Spleen (tissue), 11 donors: ENCODE data around the gene DUSP2. TPM values are rescaled to one million over a fixed set of nuclear protein-coding genes. Genes with fewer than 3 reads are reported as not detected.

Experiments used
- DNase-seq: peaks from one replicate; pipeline ENCODE4 v3.0.0-alpha.2; 2020
- H3K27ac ChIP-seq, 8 donors: fragments of 200-600 bp; sonication (generic) in 7 of 8; 1 replicate in 4 of 8; 2 replicates in 4 of 8; pipeline versions ENCODE4 v1.5.0 to v1.8.0; 2016 to 2021; ENCODE audit warnings: inconsistent platforms in 4 of 8, mild to moderate bottlenecking in 4 of 8, moderate library complexity in 1 of 8
- H3K27me3 ChIP-seq, 7 donors: fragments of 200-600 bp; sonication (generic) in 6 of 7; replicated peaks in 1 of 7; 1 replicate in 4 of 7; 2 replicates in 3 of 7; pipeline versions ENCODE4 v1.5.0 to v1.8.0; 2016 to 2021; ENCODE audit warnings: inconsistent platforms in 3 of 7, mild to moderate bottlenecking in 1 of 7
- H3K36me3 ChIP-seq, 6 donors: fragments of 200-600 bp; sonication (generic) in 5 of 6; 1 replicate in 4 of 6; 2 replicates in 2 of 6; pipeline versions ENCODE4 v1.5.0 to v1.8.0; 2016 to 2021; ENCODE audit warnings: inconsistent platforms in 2 of 6
- H3K4me1 ChIP-seq, 6 donors: fragments of 200-600 bp; sonication (generic) in 5 of 6; 1 replicate in 3 of 6; 2 replicates in 3 of 6; pipeline versions ENCODE4 v1.5.0 to v1.8.0; 2016 to 2021; ENCODE audit warnings: inconsistent platforms in 3 of 6
- H3K4me3 ChIP-seq, 8 donors: fragments of 200-600 bp; sonication (generic) in 7 of 8; 1 replicate in 4 of 8; 2 replicates in 4 of 8; pipeline versions ENCODE4 v1.5.0 to v1.8.0; 2016 to 2021; ENCODE audit warnings: inconsistent platforms in 4 of 8, mild to moderate bottlenecking in 4 of 8, moderate library complexity in 2 of 8
- H3K9me3 ChIP-seq, 8 donors: fragments of 200-600 bp; sonication (generic) in 7 of 8; 1 replicate in 4 of 8; 2 replicates in 4 of 8; pipeline versions ENCODE4 v1.5.0 to v1.8.0; 2016 to 2021; ENCODE audit warnings: inconsistent platforms in 4 of 8
- POLR2A ChIP-seq, 3 donors: fragments of 450-650 bp; IDR thresholded peaks; one replicate each; pipeline ENCODE4 v1.5.1; 2017; ENCODE audit warnings: antibody characterized with exemption in 3 of 3, mild to moderate bottlenecking in 1 of 3
- POLR2AphosphoS5 ChIP-seq, 3 donors: sonication (generic); formaldehyde crosslinking; IDR thresholded peaks; one replicate each; pipeline ENCODE4 v1.5.1; 2017; ENCODE audit warnings: antibody characterized with exemption in 3 of 3
- WGBS, 5 donors: extraction: QIAGEN DNeasy Blood & Tissue Kit in 3 of 5; methylation state at CpG; one replicate each; pipeline versions ENCODE4 v1.1.5 to v1.1.7; 2013 to 2018; 5-methylcytosine and 5-hydroxymethylcytosine counted together
- intact Hi-C: fragments of 100-400 bp; cut with DNase I; formaldehyde crosslinking; loops from one replicate; pipeline ENCODE4 v1.15.0; 2023; ENCODE audit warnings: low total_unique reads
- polyA plus RNA-seq, 3 donors: library from polyadenylated mRNA; stranded (reverse); fragments of 200-250 nt; gene quantifications; one replicate each; pipeline ENCODE4 v1.2.1, GENCODE V29; 2013
- total RNA-seq, 7 donors: library from RNA; depleted of rRNA in 3 of 7; stranded (reverse); fragments of >200 nt in 3 of 7; fragmentation: NEBNext Ultra II Directional in 4 of 7; extraction: Animal tissue kit (Norgen Biotek cat#: 25700) in 4 of 7; gene quantifications; one replicate each; pipeline versions ENCODE4 v1.1.0 to v1.2.1, GENCODE V29; 2016 to 2021
- TF ChIP-seq, protein P1 (sequence below), 11 experiments: fragments of 200-600 bp in 7 of 11; fragments of 450-650 bp in 4 of 11; sonication (generic) in 4 of 11; IDR thresholded peaks in 8 of 11; conservative IDR thresholded peaks in 3 of 11; 1 replicate in 7 of 11; 2 replicates in 4 of 11; pipeline versions ENCODE4 v1.4.0 to v1.8.0; 2016 to 2021; ENCODE audit warnings: antibody characterized with exemption in 11 of 11, inconsistent platforms in 4 of 11, mild to moderate bottlenecking in 1 of 11
- donor health status: healthy with polysubstance abuse.
- donor health status: DM: no; HTN: no; CAD: no; lungs with moderate emphysema.
- donor health status: DM: no; HTN: no; CAD: no.
- donor health status: Bipolar disorder and iron deficiency.
- donor health status: healthy.
- donor health status: DM: no; HTN: no; CAD: no.
- donor health status: DM: yes; HTN: yes; CAD: no.

DUSP2 gene
- total and polyA plus RNA-seq, 10 donors, result 24.2 to 88.0 (median 46.3) TPM

DNA sequence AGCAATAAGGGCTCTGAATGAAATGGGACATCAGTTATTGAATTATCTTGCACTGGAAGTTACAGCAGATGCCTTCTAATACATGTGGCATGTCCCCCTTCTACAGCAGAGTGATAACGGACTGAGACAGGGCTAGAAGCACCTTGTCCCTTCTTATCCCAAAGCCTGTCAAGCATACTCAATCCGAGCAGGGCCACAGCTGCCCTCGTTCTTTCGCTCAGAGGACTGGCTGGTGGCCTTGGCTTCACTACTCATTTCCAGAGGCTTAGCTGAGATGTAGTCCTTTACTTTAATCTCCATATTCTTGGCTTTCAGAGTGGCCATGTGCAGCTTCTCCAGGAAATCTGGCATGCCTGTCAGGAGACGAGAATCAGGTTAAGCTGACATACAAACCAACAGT is 41.3 kb upstream of the DUSP2 start:
- TF ChIP-seq, protein P1, sequence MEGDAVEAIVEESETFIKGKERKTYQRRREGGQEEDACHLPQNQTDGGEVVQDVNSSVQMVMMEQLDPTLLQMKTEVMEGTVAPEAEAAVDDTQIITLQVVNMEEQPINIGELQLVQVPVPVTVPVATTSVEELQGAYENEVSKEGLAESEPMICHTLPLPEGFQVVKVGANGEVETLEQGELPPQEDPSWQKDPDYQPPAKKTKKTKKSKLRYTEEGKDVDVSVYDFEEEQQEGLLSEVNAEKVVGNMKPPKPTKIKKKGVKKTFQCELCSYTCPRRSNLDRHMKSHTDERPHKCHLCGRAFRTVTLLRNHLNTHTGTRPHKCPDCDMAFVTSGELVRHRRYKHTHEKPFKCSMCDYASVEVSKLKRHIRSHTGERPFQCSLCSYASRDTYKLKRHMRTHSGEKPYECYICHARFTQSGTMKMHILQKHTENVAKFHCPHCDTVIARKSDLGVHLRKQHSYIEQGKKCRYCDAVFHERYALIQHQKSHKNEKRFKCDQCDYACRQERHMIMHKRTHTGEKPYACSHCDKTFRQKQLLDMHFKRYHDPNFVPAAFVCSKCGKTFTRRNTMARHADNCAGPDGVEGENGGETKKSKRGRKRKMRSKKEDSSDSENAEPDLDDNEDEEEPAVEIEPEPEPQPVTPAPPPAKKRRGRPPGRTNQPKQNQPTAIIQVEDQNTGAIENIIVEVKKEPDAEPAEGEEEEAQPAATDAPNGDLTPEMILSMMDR (IDR thresholded peaks at IDR 0.05 in 8 of 11, conservative IDR thresholded peaks at IDR 0.05 in 3 of 11), result no peak
- TF ChIP-seq POLR2A (IDR thresholded peaks at IDR 0.05) (no peak), POLR2AphosphoS5 (IDR thresholded peaks at IDR 0.05) (no peak)
- peaks cover 8 to 85% (median 70%) of the 10 kb centered on the region in 6 donors for H3K36me3 ChIP-seq
- peak overlapping the region in 2 of 8 donors; percentile 16 to 18 for H3K27ac ChIP-seq

DNA sequence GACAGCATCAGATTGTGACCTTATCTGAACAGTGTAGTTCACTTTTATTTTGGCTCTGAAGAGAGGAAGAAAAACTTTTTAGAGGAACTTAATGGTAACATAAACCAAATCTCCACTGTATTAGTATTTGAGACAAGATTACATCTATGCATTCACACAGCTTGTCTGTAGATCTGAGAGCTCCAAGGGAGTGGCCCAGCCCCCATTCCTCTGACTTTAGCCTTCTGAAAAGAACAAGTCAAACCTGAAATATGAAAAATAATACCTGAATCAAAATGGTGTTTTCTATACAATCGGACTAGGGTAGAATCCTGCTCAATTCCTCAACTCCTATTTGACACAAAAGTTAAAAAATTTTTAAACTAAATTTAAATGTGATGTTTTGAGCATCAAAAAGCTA is 40.3 kb upstream of the DUSP2 start:
- TF ChIP-seq, protein P1 (IDR thresholded peaks at IDR 0.05 in 8 of 11, conservative IDR thresholded peaks at IDR 0.05 in 3 of 11), result no peak
- TF ChIP-seq POLR2AphosphoS5 (IDR thresholded peaks at IDR 0.05) (no peak), POLR2A (IDR thresholded peaks at IDR 0.05) (no peak)
- Histone ChIP-seq H3K4me1 (peaks cover 0 to 17% (median 3%) of the 10 kb centered on the region in 6 donors), H3K27ac (peak overlapping the region in 1 of 8 donors; percentile 36), H3K9me3 (no peaks in the 10 kb centered on the region), H3K36me3 (peaks cover 3 to 74% (median 59%) of the 10 kb centered on the region in 6 donors), H3K27me3 (no peaks in the 10 kb centered on the region), H3K4me3 (no peak overlapping the region)
- no peak for DNase-seq
- intact Hi-C loops, result no loop called here
- 93 to 100% (median 97%) methylated on average over 1 of the region's 1 CpG for WGBS, 5 donors

More for the DNA sequence above, 41.3 kb upstream of the DUSP2 start:
- H3K27me3 ChIP-seq, result no peaks in the 10 kb centered on the region
- intact Hi-C loops, result no loop called here
- H3K4me1 ChIP-seq, result peaks cover 0 to 14% (median 0%) of the 10 kb centered on the region in 6 donors
- DNase-seq, result no peak
- no peak overlapping the region for H3K4me3 ChIP-seq
- H3K9me3 ChIP-seq, result no peaks in the 10 kb centered on the region
- WGBS, 5 donors, result 86 to 94% (median 92%) methylated on average over 5 of the region's 5 CpGs

- no peaks in the 10 kb centered on the region for H3K27me3 ChIP-seq
- H3K9me3 ChIP-seq, result no peaks in the 10 kb centered on the region
- 90 to 93% (median 90%) methylated on average over 8 of the region's 8 CpGs for WGBS, 5 donors
- intact Hi-C loops, result no loop called here
- H3K4me3 ChIP-seq, result no peak overlapping the region
- no peak for DNase-seq
- peak overlapping the region in 2 of 8 donors; percentile 3 to 36 for H3K27ac ChIP-seq
- peaks cover 3 to 69% (median 54%) of the 10 kb centered on the region in 6 donors for H3K36me3 ChIP-seq
- TF ChIP-seq, protein P1 (IDR thresholded peaks at IDR 0.05 in 8 of 11, conservative IDR thresholded peaks at IDR 0.05 in 3 of 11), result no peak
- no peak for TF ChIP-seq POLR2A (IDR thresholded peaks at IDR 0.05)
- peak in 1 of 3 donors; percentile 13 for TF ChIP-seq POLR2AphosphoS5 (IDR thresholded peaks at IDR 0.05)
- peaks cover 0 to 23% (median 7%) of the 10 kb centered on the region in 6 donors for H3K4me1 ChIP-seq
Observed at GRCh38 chr2:96184989-96185388, 39.7 kb upstream of the DUSP2 start.

GRCh38 chr2:96184188-96184587 is 38.9 kb upstream of the DUSP2 start:
- Histone ChIP-seq H3K4me1 (peaks cover 0 to 27% (median 7%) of the 10 kb centered on the region in 6 donors), H3K9me3 (no peaks in the 10 kb centered on the region), H3K27me3 (no peaks in the 10 kb centered on the region), H3K27ac (peak overlapping the region in 1 of 8 donors; percentile 36), H3K36me3 (peaks cover 3 to 61% (median 49%) of the 10 kb centered on the region in 6 donors), H3K4me3 (no peak overlapping the region)
- intact Hi-C loops, result no loop called here
- peak in 2 of 3 donors; percentile 30 to 46 for TF ChIP-seq POLR2AphosphoS5 (IDR thresholded peaks at IDR 0.05)
- TF ChIP-seq, protein P1 (IDR thresholded peaks at IDR 0.05 in 8 of 11, conservative IDR thresholded peaks at IDR 0.05 in 3 of 11), result no peak
- 86 to 93% (median 91%) methylated on average over 8 of the region's 8 CpGs for WGBS, 5 donors
- no peak for DNase-seq
